MM.1S (cell line): ENCODE measurements around the gene PRKAR1B.

Experiments used
- DNase-seq: peaks from one replicate; pipeline ENCODE4 v3.0.0-alpha.2; 2015
- H2AFZ ChIP-seq: fragments of 300-600 bp; sonication (generic); 2 replicates; pipeline ENCODE4 v1.6.0; 2016; ENCODE audit warnings: antibody characterized with exemption, low read length
- H3F3A ChIP-seq: fragments of 300-600 bp; sonication (generic); 2 replicates; pipeline ENCODE4 v1.6.1; 2016; ENCODE audit warnings: mild to moderate bottlenecking, antibody characterized with exemption, low read length, moderate library complexity, mixed read lengths; ENCODE audit not compliant: insufficient read depth
- H3K27ac ChIP-seq: fragments of 300-600 bp; sonication (generic); 2 replicates; pipeline ENCODE4 v1.5.1; 2016; ENCODE audit warnings: mild to moderate bottlenecking, low read length
- H3K27me3 ChIP-seq: fragments of 300-600 bp; sonication (generic); replicated peaks from 2 replicates; pipeline ENCODE4 v1.6.0; 2016; ENCODE audit warnings: low read length; ENCODE audit not compliant: insufficient read depth
- H3K36me3 ChIP-seq: fragments of 300-600 bp; sonication (generic); replicated peaks from 2 replicates; pipeline ENCODE4 v1.6.1; 2016; ENCODE audit warnings: mild to moderate bottlenecking, low read length, mixed read lengths; ENCODE audit not compliant: insufficient read depth
- H3K4me1 ChIP-seq: fragments of 300-600 bp; sonication (generic); 2 replicates; pipeline ENCODE4 v1.6.1; 2016; ENCODE audit warnings: low read length, mixed read lengths
- H3K4me2 ChIP-seq: fragments of 300-600 bp; sonication (generic); 2 replicates; pipeline ENCODE4 v1.6.0; 2016; ENCODE audit warnings: low read depth, low read length
- H3K4me3 ChIP-seq: fragments of 300-600 bp; sonication (generic); 2 replicates; pipeline ENCODE4 v1.5.1; 2016; ENCODE audit warnings: low read length, mixed read lengths
- H3K79me2 ChIP-seq: fragments of 300-600 bp; sonication (generic); 2 replicates; pipeline ENCODE4 v1.6.1; 2016; ENCODE audit warnings: mixed run types, low read length, mixed read lengths
- H3K9ac ChIP-seq: fragments of 300-600 bp; sonication (generic); 2 replicates; pipeline ENCODE4 v1.6.1; 2016; ENCODE audit warnings: low read length, mixed read lengths
- H3K9me2 ChIP-seq: fragments of 300-600 bp; sonication (generic); replicated peaks from 2 replicates; pipeline ENCODE4 v1.6.1; 2016; ENCODE audit warnings: mild to moderate bottlenecking, low read length, mixed read lengths; ENCODE audit not compliant: insufficient read depth
- H3K9me3 ChIP-seq: fragments of 300-600 bp; sonication (generic); replicated peaks from 2 replicates; pipeline ENCODE4 v1.6.1; 2016; ENCODE audit warnings: mild to moderate bottlenecking, low read length, mixed read lengths; ENCODE audit not compliant: insufficient read depth
- H4K20me1 ChIP-seq: fragments of 300-600 bp; sonication (generic); 2 replicates; pipeline ENCODE4 v1.6.1; 2016; ENCODE audit warnings: mild to moderate bottlenecking, low read length, moderate library complexity, mixed read lengths; ENCODE audit not compliant: insufficient read depth
- EZH2 ChIP-seq: fragments of 300-600 bp; sonication (generic); optimal IDR thresholded peaks from 2 replicates; pipeline ENCODE3; 2017; ENCODE audit warnings: low read depth, mild to moderate bottlenecking, antibody characterized with exemption, low read length, mixed read lengths
- EZH2phosphoT487 ChIP-seq: fragments of 300-600 bp; sonication (generic); IDR thresholded peaks from 2 replicates; pipeline ENCODE4 v1.6.1; 2018; ENCODE audit warnings: antibody characterized with exemption, low read length
- TF ChIP-seq, protein P1 (sequence below): fragments of 300-600 bp; sonication (generic); IDR thresholded peaks from 2 replicates; pipeline ENCODE4 v1.5.1; 2016; ENCODE audit warnings: antibody characterized with exemption, low read length, mixed read lengths

PRKAR1B gene

GRCh38 chr7:749140-749551 lies 22.1 kb upstream of the PRKAR1B start:
- H2AFZ ChIP-seq, result no peak overlapping the region
- H3K4me2 ChIP-seq, result no peak overlapping the region
- peaks cover 17% of the 10 kb centered on the region for H3K79me2 ChIP-seq
- no peaks in the 10 kb centered on the region for H3K4me1 ChIP-seq
- H3F3A ChIP-seq, result no peaks in the 10 kb centered on the region
- H3K36me3 ChIP-seq, result peaks cover 11% of the 10 kb centered on the region
- H3K4me3 ChIP-seq, result no peak overlapping the region
- H3K27ac ChIP-seq, result no peak overlapping the region
- H3K9ac ChIP-seq, result no peak overlapping the region
- no peak for DNase-seq
- TF ChIP-seq EZH2, result no peak
- TF ChIP-seq, protein P1, sequence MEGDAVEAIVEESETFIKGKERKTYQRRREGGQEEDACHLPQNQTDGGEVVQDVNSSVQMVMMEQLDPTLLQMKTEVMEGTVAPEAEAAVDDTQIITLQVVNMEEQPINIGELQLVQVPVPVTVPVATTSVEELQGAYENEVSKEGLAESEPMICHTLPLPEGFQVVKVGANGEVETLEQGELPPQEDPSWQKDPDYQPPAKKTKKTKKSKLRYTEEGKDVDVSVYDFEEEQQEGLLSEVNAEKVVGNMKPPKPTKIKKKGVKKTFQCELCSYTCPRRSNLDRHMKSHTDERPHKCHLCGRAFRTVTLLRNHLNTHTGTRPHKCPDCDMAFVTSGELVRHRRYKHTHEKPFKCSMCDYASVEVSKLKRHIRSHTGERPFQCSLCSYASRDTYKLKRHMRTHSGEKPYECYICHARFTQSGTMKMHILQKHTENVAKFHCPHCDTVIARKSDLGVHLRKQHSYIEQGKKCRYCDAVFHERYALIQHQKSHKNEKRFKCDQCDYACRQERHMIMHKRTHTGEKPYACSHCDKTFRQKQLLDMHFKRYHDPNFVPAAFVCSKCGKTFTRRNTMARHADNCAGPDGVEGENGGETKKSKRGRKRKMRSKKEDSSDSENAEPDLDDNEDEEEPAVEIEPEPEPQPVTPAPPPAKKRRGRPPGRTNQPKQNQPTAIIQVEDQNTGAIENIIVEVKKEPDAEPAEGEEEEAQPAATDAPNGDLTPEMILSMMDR, result no peak
- no peak for TF ChIP-seq EZH2phosphoT487
- no peaks in the 10 kb centered on the region for H3K27me3 ChIP-seq
- H3K9me3 ChIP-seq, result no peaks in the 10 kb centered on the region
- no peaks in the 10 kb centered on the region for H4K20me1 ChIP-seq
- H3K9me2 ChIP-seq, result no peaks in the 10 kb centered on the region

- Histone ChIP-seq H3K4me1 (no peaks in the 10 kb centered on the region), H3K27me3 (no peaks in the 10 kb centered on the region), H3K36me3 (peaks cover 11% of the 10 kb centered on the region), H3K79me2 (peaks cover 17% of the 10 kb centered on the region), H3K9me3 (no peaks in the 10 kb centered on the region), H3K9me2 (no peaks in the 10 kb centered on the region), H3K4me2 (no peak overlapping the region), H3F3A (no peaks in the 10 kb centered on the region), H4K20me1 (no peaks in the 10 kb centered on the region), H3K9ac (no peak overlapping the region), H2AFZ (no peak overlapping the region), H3K4me3 (no peak overlapping the region), H3K27ac (no peak overlapping the region)
- no peak for DNase-seq
- no peak for TF ChIP-seq EZH2
- TF ChIP-seq, protein P1, result no peak
- no peak for TF ChIP-seq EZH2phosphoT487
These were observed 21.4 kb upstream of the PRKAR1B start for GRCh38 chr7:748446-748845.

- H3K4me1 ChIP-seq, result no peaks in the 10 kb centered on the region
- no peak for TF ChIP-seq EZH2
- TF ChIP-seq, protein P1, result no peak
- TF ChIP-seq EZH2phosphoT487, result no peak
- H2AFZ ChIP-seq, result no peak overlapping the region
- H3K4me3 ChIP-seq, result no peak overlapping the region
- H3K27me3 ChIP-seq, result no peaks in the 10 kb centered on the region
- H3K9me3 ChIP-seq, result no peaks in the 10 kb centered on the region
- no peak overlapping the region for H3K4me2 ChIP-seq
- H4K20me1 ChIP-seq, result no peaks in the 10 kb centered on the region
- no peaks in the 10 kb centered on the region for H3F3A ChIP-seq
- no peak overlapping the region for H3K27ac ChIP-seq
- H3K9ac ChIP-seq, result no peak overlapping the region
- peaks cover 11% of the 10 kb centered on the region for H3K36me3 ChIP-seq
- no peak for DNase-seq
- no peaks in the 10 kb centered on the region for H3K9me2 ChIP-seq
- peaks cover 17% of the 10 kb centered on the region for H3K79me2 ChIP-seq
These were observed 20.1 kb upstream of the PRKAR1B start for GRCh38 chr7:747186-747585.
